Sigmoid colon (tissue), 4 donors: Measurements from ENCODE around the gene NR3C2.

Source experiments
- EP300 ChIP-seq, 4 donors: sonication (generic); formaldehyde crosslinking; IDR thresholded peaks; one replicate each; pipeline ENCODE4 v1.6.1; 2017; ENCODE audit warnings: antibody characterized with exemption in 4 of 4
- POLR2A ChIP-seq, 2 donors: fragments of 450-650 bp; IDR thresholded peaks; one replicate each; pipeline ENCODE4 v1.6.1; 2016; ENCODE audit warnings: antibody characterized with exemption in 2 of 2, mild to moderate bottlenecking in 2 of 2, moderate library complexity in 2 of 2
- POLR2AphosphoS5 ChIP-seq, 4 donors: sonication (generic); formaldehyde crosslinking; IDR thresholded peaks; one replicate each; pipeline ENCODE4 v1.6.1; 2017; ENCODE audit warnings: antibody characterized with exemption in 4 of 4
- TF ChIP-seq, protein P1 (sequence below), 4 experiments: fragments of 450-650 bp in 3 of 4; fragments of 200-600 bp in 1 of 4; IDR thresholded peaks; one replicate each; pipeline ENCODE4 v1.5.1; 2016 to 2019; ENCODE audit warnings: antibody characterized with exemption in 4 of 4, mild to moderate bottlenecking in 3 of 4, moderate library complexity in 2 of 4

DNA sequence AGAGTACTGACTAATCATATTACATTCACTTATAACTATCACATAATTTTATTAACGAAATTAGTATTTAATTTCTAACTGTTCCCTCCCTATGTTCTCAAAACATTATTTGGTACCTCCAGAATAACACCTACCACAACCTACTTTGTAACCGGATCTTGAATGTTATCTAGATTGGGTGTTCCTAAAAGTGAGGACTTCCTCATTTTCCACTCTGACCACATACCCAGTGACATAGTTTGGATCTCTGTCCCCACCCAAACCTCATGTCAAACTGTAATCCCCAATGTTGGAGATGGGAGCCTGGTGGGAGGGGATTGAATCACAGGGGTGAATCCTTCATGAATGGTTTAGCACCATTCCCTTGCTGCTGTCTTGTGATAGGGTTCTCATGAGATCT lies 21.8 kb downstream of the NR3C2 start:
- TF ChIP-seq, protein P1, sequence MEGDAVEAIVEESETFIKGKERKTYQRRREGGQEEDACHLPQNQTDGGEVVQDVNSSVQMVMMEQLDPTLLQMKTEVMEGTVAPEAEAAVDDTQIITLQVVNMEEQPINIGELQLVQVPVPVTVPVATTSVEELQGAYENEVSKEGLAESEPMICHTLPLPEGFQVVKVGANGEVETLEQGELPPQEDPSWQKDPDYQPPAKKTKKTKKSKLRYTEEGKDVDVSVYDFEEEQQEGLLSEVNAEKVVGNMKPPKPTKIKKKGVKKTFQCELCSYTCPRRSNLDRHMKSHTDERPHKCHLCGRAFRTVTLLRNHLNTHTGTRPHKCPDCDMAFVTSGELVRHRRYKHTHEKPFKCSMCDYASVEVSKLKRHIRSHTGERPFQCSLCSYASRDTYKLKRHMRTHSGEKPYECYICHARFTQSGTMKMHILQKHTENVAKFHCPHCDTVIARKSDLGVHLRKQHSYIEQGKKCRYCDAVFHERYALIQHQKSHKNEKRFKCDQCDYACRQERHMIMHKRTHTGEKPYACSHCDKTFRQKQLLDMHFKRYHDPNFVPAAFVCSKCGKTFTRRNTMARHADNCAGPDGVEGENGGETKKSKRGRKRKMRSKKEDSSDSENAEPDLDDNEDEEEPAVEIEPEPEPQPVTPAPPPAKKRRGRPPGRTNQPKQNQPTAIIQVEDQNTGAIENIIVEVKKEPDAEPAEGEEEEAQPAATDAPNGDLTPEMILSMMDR (IDR thresholded peaks at IDR 0.05) = no peak
- no peak for TF ChIP-seq POLR2A (IDR thresholded peaks at IDR 0.05)
- no peak for TF ChIP-seq EP300 (IDR thresholded peaks at IDR 0.05)
- no peak for TF ChIP-seq POLR2AphosphoS5 (IDR thresholded peaks at IDR 0.05)
